Mesenchymal stem cell (in vitro differentiated cells and primary cell): ENCODE results near the gene TLR4.
A peak's percentile ranks its signal among the peaks of the same experiment; 100 is the strongest.

Experiments
- DNase-seq: peaks from one replicate; pipeline ENCODE4 v3.0.0-alpha.2; 2013
- H2AFZ ChIP-seq: one replicate; pipeline ENCODE4 v1.6.1; 2013; ENCODE audit warnings: low read depth, mild to moderate bottlenecking, control low read depth, inconsistent platforms, low read length, moderate library complexity
- H2AK5ac ChIP-seq: 2 replicates; pipeline ENCODE4 v1.6.1; 2013; ENCODE audit warnings: low read length, moderate library complexity, mild to moderate bottlenecking, inconsistent platforms; ENCODE audit not compliant: severe bottlenecking
- H2BK120ac ChIP-seq: one replicate; pipeline ENCODE4 v1.6.1; 2013; ENCODE audit warnings: low read depth, mild to moderate bottlenecking, inconsistent platforms, low read length, moderate library complexity
- H2BK12ac ChIP-seq, 2 experiments: one replicate each; pipeline ENCODE4 v1.6.1; 2013; ENCODE audit warnings: inconsistent platforms in 2 of 2, low read length in 2 of 2, mild to moderate bottlenecking in 2 of 2, moderate library complexity in 2 of 2, control low read depth in 1 of 2
- H2BK15ac ChIP-seq: one replicate; pipeline ENCODE4 v1.6.1; 2013; ENCODE audit warnings: mild to moderate bottlenecking, low read depth, inconsistent platforms; ENCODE audit not compliant: poor library complexity, severe bottlenecking
- H2BK5ac ChIP-seq: 2 replicates; pipeline ENCODE4 v1.6.1; 2013; ENCODE audit warnings: low read depth, mild to moderate bottlenecking, low read length, control low read depth, inconsistent platforms; ENCODE audit not compliant: poor library complexity, severe bottlenecking
- H3K14ac ChIP-seq, 2 experiments: one replicate each; pipeline ENCODE4 v1.6.1; 2013; ENCODE audit warnings: inconsistent platforms in 2 of 2, low read length in 2 of 2, control low read depth in 1 of 2, mild to moderate bottlenecking in 1 of 2, moderate library complexity in 1 of 2
- H3K18ac ChIP-seq, 2 experiments: one replicate each; pipeline ENCODE4 v1.6.1; 2013; ENCODE audit warnings: inconsistent platforms in 2 of 2, low read length in 2 of 2, control low read depth in 1 of 2, low read depth in 1 of 2, mild to moderate bottlenecking in 1 of 2
- H3K23ac ChIP-seq, 2 experiments: one replicate each; pipeline ENCODE4 v1.6.1; 2013; ENCODE audit warnings: inconsistent platforms in 2 of 2, low read length in 2 of 2, mild to moderate bottlenecking in 2 of 2, moderate library complexity in 2 of 2, control low read depth in 1 of 2
- H3K27ac ChIP-seq: 2 replicates; pipeline ENCODE4 v1.5.1; 2013; ENCODE audit warnings: mild to moderate bottlenecking, moderate library complexity, low read length, control low read depth, inconsistent platforms; ENCODE audit not compliant: poor library complexity, severe bottlenecking
- H3K27me3 ChIP-seq, 2 experiments: 2 replicates each; pipeline versions ENCODE4 v1.6.1 to v1.7.0; 2013; ENCODE audit warnings: low read length in 2 of 2, mild to moderate bottlenecking in 2 of 2, moderate library complexity in 2 of 2, control low read depth in 1 of 2, inconsistent platforms in 1 of 2; ENCODE audit not compliant: control insufficient read depth in 1 of 2, insufficient read depth in 1 of 2
- H3K36me3 ChIP-seq, 2 experiments: 2 replicates each; pipeline versions ENCODE4 v1.6.1 to v1.7.0; 2013; ENCODE audit warnings: low read length in 2 of 2, control low read depth in 1 of 2, inconsistent platforms in 1 of 2, low read depth in 1 of 2, mild to moderate bottlenecking in 1 of 2; ENCODE audit not compliant: insufficient read depth in 2 of 2, control insufficient read depth in 1 of 2
- H3K4ac ChIP-seq, 2 experiments: one replicate each; pipeline ENCODE4 v1.6.1; 2013; ENCODE audit warnings: inconsistent platforms in 2 of 2, low read length in 2 of 2, mild to moderate bottlenecking in 2 of 2, moderate library complexity in 2 of 2, control low read depth in 1 of 2, low read depth in 1 of 2
- H3K4me1 ChIP-seq: 2 replicates; pipeline ENCODE4 v1.6.1; 2013; ENCODE audit warnings: low read depth, low read length, control low read depth; ENCODE audit not compliant: control insufficient read depth, insufficient read depth
- H3K4me2 ChIP-seq: 2 replicates; pipeline ENCODE4 v1.6.1; 2013; ENCODE audit warnings: low read length, mild to moderate bottlenecking, inconsistent platforms; ENCODE audit not compliant: poor library complexity, severe bottlenecking
- H3K4me3 ChIP-seq, 2 experiments: 2 replicates each; pipeline versions ENCODE4 v1.5.1 to v1.7.0; 2013; ENCODE audit warnings: low read length in 2 of 2, mild to moderate bottlenecking in 2 of 2, control low read depth in 1 of 2, low read depth in 1 of 2; ENCODE audit not compliant: insufficient read depth in 1 of 2
- H3K79me1 ChIP-seq: replicated peaks from 2 replicates; pipeline ENCODE4 v1.6.1; 2013; ENCODE audit warnings: mild to moderate bottlenecking, control low read depth, low read length, inconsistent platforms; ENCODE audit not compliant: poor library complexity, severe bottlenecking
- H3K9ac ChIP-seq: 2 replicates; pipeline ENCODE4 v1.7.0; 2013; ENCODE audit warnings: mild to moderate bottlenecking, low read length, moderate library complexity
- H3K9me3 ChIP-seq: 2 replicates; pipeline ENCODE4 v1.7.0; 2013; ENCODE audit warnings: mild to moderate bottlenecking, low read length; ENCODE audit not compliant: control insufficient read depth
- H4K8ac ChIP-seq: one replicate; pipeline ENCODE4 v1.6.1; 2013; ENCODE audit warnings: inconsistent platforms, mild to moderate bottlenecking, low read length, moderate library complexity
- H4K91ac ChIP-seq: one replicate; pipeline ENCODE4 v1.6.1; 2013; ENCODE audit warnings: mild to moderate bottlenecking, low read length, inconsistent platforms
- WGBS: methylation state at CpG from one replicate; pipeline ENCODE4 v1.1.7; 2013; ENCODE audit warnings: mixed read lengths; 5-methylcytosine and 5-hydroxymethylcytosine counted together

TLR4 gene

GRCh38 chr9:117725426-117725887 lies 21.3 kb downstream of the TLR4 start:
- Histone ChIP-seq H3K36me3 (no peaks in the 10 kb centered on the region), H3K4me2 (no peak overlapping the region), H3K4me3 (no peak overlapping the region), H3K4me1 (no peaks in the 10 kb centered on the region), H3K9ac (no peak overlapping the region), H2BK120ac (no peak overlapping the region), H2AFZ (no peak overlapping the region), H3K9me3 (no peaks in the 10 kb centered on the region), H3K23ac (no peak overlapping the region), H3K79me1 (peaks cover 5% of the 10 kb centered on the region), H2BK12ac (peak overlapping the region in 1 of 2 experiments; percentile 98), H4K91ac (no peak overlapping the region), H3K4ac (no peak overlapping the region), H2AK5ac (no peak overlapping the region), H3K14ac (no peak overlapping the region), H2BK15ac (no peak overlapping the region), H3K27me3 (no peaks in the 10 kb centered on the region), H3K18ac (peak overlapping the region; percentile 67 to 91), H3K27ac (no peak overlapping the region), H2BK5ac (no peak overlapping the region), H4K8ac (no peak overlapping the region)
- DNase-seq, result peak; percentile 75
- no CpG with 5 or more reads among the region's 2 CpGs for WGBS

GRCh38 chr9:117729375-117729774 lies 25.2 kb downstream of the TLR4 start:
- peaks cover 2% of the 10 kb centered on the region for H3K4me1 ChIP-seq
- no peak overlapping the region for H2BK15ac ChIP-seq

GRCh38 chr9:117732494-117732893 lies 28.3 kb downstream of the TLR4 start:
- Histone ChIP-seq H3K4me3 (no peak overlapping the region), H3K4me2 (no peak overlapping the region), H4K91ac (no peak overlapping the region), H2BK12ac (no peak overlapping the region), H2BK5ac (no peak overlapping the region), H3K36me3 (no peaks in the 10 kb centered on the region), H3K4me1 (peaks cover 2% of the 10 kb centered on the region), H3K79me1 (no peaks in the 10 kb centered on the region), H2BK15ac (no peak overlapping the region), H3K18ac (no peak overlapping the region), H2BK120ac (no peak overlapping the region), H3K9ac (no peak overlapping the region), H3K4ac (no peak overlapping the region), H2AFZ (no peak overlapping the region), H4K8ac (no peak overlapping the region), H3K23ac (no peak overlapping the region), H3K27me3 (no peaks in the 10 kb centered on the region), H2AK5ac (no peak overlapping the region), H3K9me3 (no peaks in the 10 kb centered on the region), H3K14ac (no peak overlapping the region), H3K27ac (no peak overlapping the region)
- WGBS, result 89% methylated on average over 6 of the region's 6 CpGs
- DNase-seq, result no peak

More at GRCh38 chr9:117729375-117729774, 25.2 kb downstream of the TLR4 start:
- no peak for DNase-seq
- Histone ChIP-seq H3K14ac (no peak overlapping the region), H2AFZ (no peak overlapping the region), H3K4me3 (no peak overlapping the region), H3K27ac (no peak overlapping the region), H3K36me3 (no peaks in the 10 kb centered on the region), H3K9ac (no peak overlapping the region), H4K8ac (no peak overlapping the region), H3K79me1 (peaks cover 2% of the 10 kb centered on the region), H2BK12ac (no peak overlapping the region), H3K18ac (no peak overlapping the region), H3K4ac (no peak overlapping the region), H4K91ac (no peak overlapping the region), H2BK120ac (no peak overlapping the region), H3K27me3 (no peaks in the 10 kb centered on the region), H3K4me2 (no peak overlapping the region), H2AK5ac (no peak overlapping the region), H2BK5ac (no peak overlapping the region), H3K23ac (no peak overlapping the region), H3K9me3 (no peaks in the 10 kb centered on the region)
- WGBS, result 88% methylated on average over 2 of the region's 2 CpGs

GRCh38 chr9:117733465-117733864 lies 29.3 kb downstream of the TLR4 start:
- H3K79me1 ChIP-seq, result no peaks in the 10 kb centered on the region
- 100% methylated on average over 1 of the region's 1 CpG for whole genome bisulfite sequencing

More at GRCh38 chr9:117733465-117733864, 29.3 kb downstream of the TLR4 start:
- no peak overlapping the region for H3K4ac ChIP-seq
- no peak overlapping the region for H3K23ac ChIP-seq
- no peak overlapping the region for H2BK5ac ChIP-seq
- H2BK15ac ChIP-seq, result no peak overlapping the region
- H3K18ac ChIP-seq, result no peak overlapping the region
- peaks cover 2% of the 10 kb centered on the region for H3K4me1 ChIP-seq
- no peak overlapping the region for H3K27ac ChIP-seq
- no peak overlapping the region for H3K4me2 ChIP-seq
- no peak overlapping the region for H3K9ac ChIP-seq
- H3K36me3 ChIP-seq, result no peaks in the 10 kb centered on the region
- H3K4me3 ChIP-seq, result no peak overlapping the region
- no peak overlapping the region for H2BK120ac ChIP-seq
- no peak overlapping the region for H3K14ac ChIP-seq
- no peak overlapping the region for H2BK12ac ChIP-seq
- H3K27me3 ChIP-seq, result no peaks in the 10 kb centered on the region
- H4K91ac ChIP-seq, result no peak overlapping the region
- H3K9me3 ChIP-seq, result no peaks in the 10 kb centered on the region
- H2AFZ ChIP-seq, result no peak overlapping the region
- no peak overlapping the region for H4K8ac ChIP-seq
- no peak for DNase-seq
- no peak overlapping the region for H2AK5ac ChIP-seq
